ENCODE measurements around the gene MAP2. TPM values are rescaled to one million over a fixed set of nuclear protein-coding genes. Genes with fewer than 3 reads are reported as not detected.

Gene MAP2
- total and polyA plus RNA-seq, 2 of the 8 experiments (the other 6 are each of a cell fraction or from before 2014, with no cell fraction given): 5.9 to 9.4 TPM

DNA sequence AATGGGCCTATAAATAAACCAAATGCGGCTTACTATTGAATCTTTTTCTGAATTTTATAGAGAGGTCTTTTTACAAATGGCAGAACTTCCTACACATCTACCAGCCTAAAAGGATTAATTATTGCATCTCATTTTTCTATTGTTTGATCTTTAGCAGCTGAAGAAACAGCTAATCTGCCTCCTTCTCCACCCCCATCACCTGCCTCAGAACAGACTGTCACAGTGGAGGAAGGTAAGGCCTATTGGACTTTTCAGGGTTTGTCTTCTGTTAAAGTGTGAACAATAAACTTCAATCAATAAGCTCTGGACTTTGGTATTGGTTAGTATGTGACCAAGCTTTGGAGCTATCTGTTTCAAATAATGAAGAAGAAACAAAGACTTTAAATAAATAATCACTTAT is 256.7 kb downstream of the MAP2 start:
- TF ChIP-seq RAD21 (IDR thresholded peaks at IDR 0.05 in 1 of 2, conservative IDR thresholded peaks at IDR 0.05 in 1 of 2; ENCODE audit: low read depth in 2 of 2, low read length in 2 of 2) (no peak), RFX5 (IDR thresholded peaks at IDR 0.05; ENCODE audit: borderline replicate concordance, low read depth, low read length) (no peak), RXRA (IDR thresholded peaks at IDR 0.05; ENCODE audit: insufficient read depth, low read depth, low read length) (no peak), SIX5 (IDR thresholded peaks at IDR 0.05; ENCODE audit: low read depth, low read length) (no peak), JUND (IDR thresholded peaks at IDR 0.05; ENCODE audit: low read length) (no peak), YY1 (IDR thresholded peaks at IDR 0.05; ENCODE audit: low read depth, low read length) (no peak), TAF1 (IDR thresholded peaks at IDR 0.05; ENCODE audit: low read depth, low read length) (no peak), SUZ12 (IDR thresholded peaks at IDR 0.05; ENCODE audit: low read length) (no peak), HDAC2 (IDR thresholded peaks at IDR 0.05; ENCODE audit: borderline replicate concordance in 1 of 2, low read depth in 2 of 2, low read length in 2 of 2) (no peak), BRCA1 (IDR thresholded peaks at IDR 0.05; ENCODE audit: low read depth, low read length) (no peak)
- TF ChIP-seq, protein P1, sequence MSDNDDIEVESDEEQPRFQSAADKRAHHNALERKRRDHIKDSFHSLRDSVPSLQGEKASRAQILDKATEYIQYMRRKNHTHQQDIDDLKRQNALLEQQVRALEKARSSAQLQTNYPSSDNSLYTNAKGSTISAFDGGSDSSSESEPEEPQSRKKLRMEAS (IDR thresholded peaks at IDR 0.05): no peak
- no peaks in the 10 kb centered on the region for H3K23me2 ChIP-seq (ENCODE audit: low read depth, low read length)
- no peak overlapping the region for H3K14ac ChIP-seq (ENCODE audit: insufficient read length)
- H3K18ac ChIP-seq (ENCODE audit: extremely low read depth, low read length): no peak overlapping the region
- H4K8ac ChIP-seq (ENCODE audit: extremely low read depth, insufficient read depth, low read length): no peak overlapping the region
- no peak overlapping the region for H2BK15ac ChIP-seq (ENCODE audit: low read length)
- no peaks in the 10 kb centered on the region for H4K20me1 ChIP-seq (replicated peaks in 1 of 2; ENCODE audit: control insufficient read depth in 1 of 2, insufficient read depth in 2 of 2, low read length in 2 of 2)
- H3K56ac ChIP-seq (replicated peaks; ENCODE audit: insufficient read length, low read depth, low read length): no peak overlapping the region
- no peak overlapping the region for H2AK5ac ChIP-seq (ENCODE audit: low read depth, low read length)
- no peak overlapping the region for H2BK20ac ChIP-seq (ENCODE audit: low read length)
- no peak overlapping the region for H2AFZ ChIP-seq (ENCODE audit: low read length)
- H3K27ac ChIP-seq (ENCODE audit: low read depth, low read length): no peak overlapping the region
- no peak for FAIRE-seq
- H3K79me1 ChIP-seq (ENCODE audit: low read depth, low read length): no peaks in the 10 kb centered on the region
- no peaks in the 10 kb centered on the region for H3K79me2 ChIP-seq (ENCODE audit: control insufficient read depth in 1 of 2, insufficient read depth in 2 of 2, low read length in 2 of 2)
- POLR2A ChIA-PET (ENCODE audit: partially characterized antibody): no interaction called here
- CTCF ChIA-PET (ENCODE audit: partially characterized antibody): interaction anchor here (0.6 to 0.7 kb wide), 2 partner anchors 60 to 205 kb away, joined by 3 to 4 read pairs; no protein-coding TSS in a partner anchor
- H4K5ac ChIP-seq (ENCODE audit: insufficient read length, low read depth, low read length): no peak overlapping the region
- H2BK12ac ChIP-seq (ENCODE audit: low read depth, low read length): no peak overlapping the region
- H3K27me3 ChIP-seq (replicated peaks in 1 of 4; ENCODE audit: control insufficient read depth in 3 of 4, extremely low read depth in 1 of 4, insufficient read depth in 3 of 4, low read length in 3 of 4): no peaks in the 10 kb centered on the region
- H3K23ac ChIP-seq (ENCODE audit: insufficient read length): no peak overlapping the region
- no peak overlapping the region for H2BK120ac ChIP-seq (replicated peaks; ENCODE audit: low read depth, low read length)
- no peaks in the 10 kb centered on the region for H3K9me3 ChIP-seq (ENCODE audit: insufficient read depth in 2 of 2, low read depth in 1 of 2, low read length in 1 of 2)
- no peak overlapping the region for H2BK5ac ChIP-seq (ENCODE audit: low read depth, low read length)
- no peaks in the 10 kb centered on the region for H3K4me1 ChIP-seq (replicated peaks in 1 of 4; ENCODE audit: control insufficient read depth in 3 of 4, insufficient read depth in 4 of 4, low read length in 3 of 4)
- WGBS, 2 experiments (ENCODE audit: extremely low coverage in 1 of 2, insufficient coverage in 1 of 2, insufficient read length in 1 of 2, insufficient replicate concordance in 2 of 2, low coverage in 1 of 2, low lambda C conversion rate in 2 of 2, missing lambda C conversion rate in 1 of 2): 83% methylated on average over 1 of the region's 1 CpG; no CpG with 5 or more reads in 1 of the 2 experiments
- H3K36me3 ChIP-seq (ENCODE audit: control insufficient read depth in 2 of 4, insufficient read depth in 4 of 4, low read length in 3 of 4): no peaks in the 10 kb centered on the region
- H4K91ac ChIP-seq (replicated peaks; ENCODE audit: insufficient read length, low read length): no peak overlapping the region
- no peak for DNase-seq (ENCODE audit: low read depth in 1 of 2, low spot score in 2 of 2)
- no peak overlapping the region for H3K4ac ChIP-seq (replicated peaks; ENCODE audit: insufficient read length, low read depth, low read length)
- no peak overlapping the region for H3K9ac ChIP-seq (replicated peaks in 1 of 4; ENCODE audit: extremely low read depth in 1 of 4, low read depth in 3 of 4, low read length in 3 of 4)
- no peak overlapping the region for H3K4me3 ChIP-seq (ENCODE audit: extremely low read depth in 1 of 4, insufficient read depth in 2 of 4, low read depth in 3 of 4, low read length in 4 of 4)
- H3K4me2 ChIP-seq (ENCODE audit: insufficient read depth in 1 of 2, low read depth in 2 of 2, low read length in 2 of 2): no peak overlapping the region

Data from H1 (cell line).